Trophoblast cell (in vitro differentiated cells and primary cell): ENCODE data around the gene LRRC72.

Source experiments
- DNase-seq, 2 donors: peaks; one replicate each; pipeline ENCODE4 v3.0.0-alpha.2; 2016
- H2AFZ ChIP-seq: 2 replicates; pipeline ENCODE4 v1.6.1; 2013; ENCODE audit warnings: low read length, moderate library complexity, mild to moderate bottlenecking; ENCODE audit not compliant: insufficient read depth, poor library complexity
- H2AK5ac ChIP-seq: 2 replicates; pipeline ENCODE4 v1.6.1; 2013; ENCODE audit warnings: mild to moderate bottlenecking, low read length
- H2BK120ac ChIP-seq: 2 replicates; pipeline ENCODE4 v1.6.1; 2013; ENCODE audit warnings: low read length, mild to moderate bottlenecking, moderate library complexity; ENCODE audit not compliant: insufficient read depth, poor library complexity
- H2BK12ac ChIP-seq: 2 replicates; pipeline ENCODE4 v1.6.1; 2013; ENCODE audit warnings: mild to moderate bottlenecking, low read length, moderate library complexity
- H2BK5ac ChIP-seq: 2 replicates; pipeline ENCODE4 v1.6.1; 2013; ENCODE audit warnings: low read length, low read depth, moderate library complexity, mild to moderate bottlenecking; ENCODE audit not compliant: poor library complexity
- H3K14ac ChIP-seq: 2 replicates; pipeline ENCODE4 v1.6.1; 2013; ENCODE audit warnings: mild to moderate bottlenecking, low read length
- H3K18ac ChIP-seq: 2 replicates; pipeline ENCODE4 v1.6.1; 2013; ENCODE audit warnings: mild to moderate bottlenecking, low read length
- H3K23ac ChIP-seq: 2 replicates; pipeline ENCODE4 v1.6.1; 2013; ENCODE audit warnings: low read length
- H3K27ac ChIP-seq: 2 replicates; pipeline ENCODE4 v1.5.1; 2013; ENCODE audit warnings: low read depth, mild to moderate bottlenecking, inconsistent platforms, low read length, moderate library complexity
- H3K27me3 ChIP-seq: 2 replicates; pipeline ENCODE4 v1.6.1; 2013; ENCODE audit warnings: inconsistent platforms, mild to moderate bottlenecking, low read length, moderate library complexity; ENCODE audit not compliant: insufficient read depth
- H3K36me3 ChIP-seq, 2 experiments: 1 replicate in 1 of 2; 2 replicates in 1 of 2; pipeline ENCODE4 v1.6.1; 2013; ENCODE audit warnings: low read length in 2 of 2, mild to moderate bottlenecking in 2 of 2, moderate library complexity in 1 of 2; ENCODE audit not compliant: insufficient read depth in 2 of 2, control insufficient read depth in 1 of 2
- H3K4ac ChIP-seq: 2 replicates; pipeline ENCODE4 v1.6.1; 2013; ENCODE audit warnings: low read depth, mild to moderate bottlenecking, low read length, moderate library complexity
- H3K4me1 ChIP-seq, 2 experiments: 1 replicate in 1 of 2; 2 replicates in 1 of 2; pipeline ENCODE4 v1.6.1; 2013; ENCODE audit warnings: low read length in 2 of 2, mild to moderate bottlenecking in 2 of 2, moderate library complexity in 1 of 2; ENCODE audit not compliant: insufficient read depth in 2 of 2, control insufficient read depth in 1 of 2
- H3K4me2 ChIP-seq: 2 replicates; pipeline ENCODE4 v1.6.1; 2013; ENCODE audit warnings: inconsistent platforms, mild to moderate bottlenecking, low read length, moderate library complexity
- H3K4me3 ChIP-seq: 2 replicates; pipeline ENCODE4 v1.5.1; 2013; ENCODE audit warnings: mild to moderate bottlenecking, low read depth, low read length, inconsistent platforms
- H3K79me1 ChIP-seq: one replicate; pipeline ENCODE4 v1.6.1; 2013; ENCODE audit warnings: low read length
- H3K79me2 ChIP-seq: 2 replicates; pipeline ENCODE4 v1.6.1; 2013; ENCODE audit warnings: low read length, mild to moderate bottlenecking; ENCODE audit not compliant: control insufficient read depth, insufficient read depth, poor library complexity
- H3K9ac ChIP-seq: 2 replicates; pipeline ENCODE4 v1.6.1; 2013; ENCODE audit warnings: mild to moderate bottlenecking, low read length
- H3K9me3 ChIP-seq: 2 replicates; pipeline ENCODE4 v1.6.1; 2013; ENCODE audit warnings: low read depth, mild to moderate bottlenecking, control low read depth, inconsistent platforms, low read length; ENCODE audit not compliant: insufficient read depth
- H4K12ac ChIP-seq: 2 replicates; pipeline ENCODE4 v1.6.1; 2013; ENCODE audit warnings: low read depth, mild to moderate bottlenecking, low read length, moderate library complexity
- H4K8ac ChIP-seq: 2 replicates; pipeline ENCODE4 v1.6.1; 2013; ENCODE audit warnings: low read depth, mild to moderate bottlenecking, low read length, moderate library complexity
- H4K91ac ChIP-seq: one replicate; pipeline ENCODE4 v1.6.1; 2013; ENCODE audit warnings: low read depth, mild to moderate bottlenecking, low read length, moderate library complexity
- WGBS: extraction: QIAGEN DNeasy Blood & Tissue Kit; methylation state at CpG from one replicate; pipeline ENCODE4 v1.1.7; 2013; ENCODE audit warnings: missing lambda C conversion rate; ENCODE audit not compliant: insufficient read length, insufficient coverage; ENCODE audit errors: extremely low coverage; 5-methylcytosine and 5-hydroxymethylcytosine counted together

LRRC72 gene

GRCh38 chr7:16590424-16590823 is 63.8 kb downstream of the LRRC72 start:
- H3K9ac ChIP-seq = no peak overlapping the region
- H3K79me2 ChIP-seq = no peaks in the 10 kb centered on the region
- H4K8ac ChIP-seq = no peak overlapping the region
- H3K27me3 ChIP-seq = no peaks in the 10 kb centered on the region
- H3K4me2 ChIP-seq = no peak overlapping the region
- no peak overlapping the region for H4K91ac ChIP-seq
- no peaks in the 10 kb centered on the region for H3K36me3 ChIP-seq
- no peak overlapping the region for H4K12ac ChIP-seq
- H2BK12ac ChIP-seq = no peak overlapping the region
- H3K27ac ChIP-seq = no peak overlapping the region
- DNase-seq = no peak
- H3K4ac ChIP-seq = no peak overlapping the region
- H3K4me3 ChIP-seq = no peak overlapping the region
- WGBS = no CpG with 5 or more reads among the region's 1 CpG
- no peaks in the 10 kb centered on the region for H3K9me3 ChIP-seq
- H3K14ac ChIP-seq = no peak overlapping the region
- H3K23ac ChIP-seq = no peak overlapping the region
- no peak overlapping the region for H2AFZ ChIP-seq
- no peak overlapping the region for H2BK120ac ChIP-seq
- no peak overlapping the region for H2BK5ac ChIP-seq
- H3K79me1 ChIP-seq = no peaks in the 10 kb centered on the region
- H3K4me1 ChIP-seq = peaks cover 2 to 4% of the 10 kb centered on the region in 2 experiments
- H3K18ac ChIP-seq = no peak overlapping the region
- no peak overlapping the region for H2AK5ac ChIP-seq

- no peaks in the 10 kb centered on the region for H3K9me3 ChIP-seq
- H4K91ac ChIP-seq = no peak overlapping the region
- no peaks in the 10 kb centered on the region for H3K36me3 ChIP-seq
- H3K4me1 ChIP-seq = peaks cover 2 to 4% of the 10 kb centered on the region in 2 experiments
- no peak overlapping the region for H2BK120ac ChIP-seq
- H4K12ac ChIP-seq = no peak overlapping the region
- no peak overlapping the region for H3K23ac ChIP-seq
- H3K4me3 ChIP-seq = no peak overlapping the region
- no peak overlapping the region for H4K8ac ChIP-seq
- no peak overlapping the region for H2AK5ac ChIP-seq
- H2BK12ac ChIP-seq = no peak overlapping the region
- no peaks in the 10 kb centered on the region for H3K79me2 ChIP-seq
- no peak overlapping the region for H3K27ac ChIP-seq
- H3K9ac ChIP-seq = no peak overlapping the region
- WGBS = no CpG with 5 or more reads among the region's 3 CpGs
- H2BK5ac ChIP-seq = no peak overlapping the region
- H3K18ac ChIP-seq = no peak overlapping the region
- H3K79me1 ChIP-seq = no peaks in the 10 kb centered on the region
- DNase-seq = no peak
- no peak overlapping the region for H3K4me2 ChIP-seq
- no peak overlapping the region for H3K14ac ChIP-seq
- no peak overlapping the region for H2AFZ ChIP-seq
- no peaks in the 10 kb centered on the region for H3K27me3 ChIP-seq
- H3K4ac ChIP-seq = no peak overlapping the region
Measured at GRCh38 chr7:16592395-16592794, 65.8 kb downstream of the LRRC72 start.

- H2AFZ ChIP-seq = no peak overlapping the region
- no peak overlapping the region for H2BK5ac ChIP-seq
- no peak overlapping the region for H2BK120ac ChIP-seq
- no peak overlapping the region for H4K91ac ChIP-seq
- no peaks in the 10 kb centered on the region for H3K79me2 ChIP-seq
- H3K9ac ChIP-seq = no peak overlapping the region
- H3K27ac ChIP-seq = no peak overlapping the region
- peaks cover 3% of the 10 kb centered on the region in 2 experiments for H3K36me3 ChIP-seq
- no peak overlapping the region for H3K4me3 ChIP-seq
- H3K4me1 ChIP-seq = peaks cover 2 to 6% of the 10 kb centered on the region in 2 experiments
- H3K27me3 ChIP-seq = no peaks in the 10 kb centered on the region
- H2BK12ac ChIP-seq = no peak overlapping the region
- no peak overlapping the region for H2AK5ac ChIP-seq
- no peak overlapping the region for H3K4me2 ChIP-seq
- H3K79me1 ChIP-seq = no peaks in the 10 kb centered on the region
- H3K18ac ChIP-seq = no peak overlapping the region
- H3K4ac ChIP-seq = no peak overlapping the region
- DNase-seq = no peak
- H3K23ac ChIP-seq = no peak overlapping the region
- no peak overlapping the region for H3K14ac ChIP-seq
- no peak overlapping the region for H4K8ac ChIP-seq
- H4K12ac ChIP-seq = no peak overlapping the region
- peaks cover 2% of the 10 kb centered on the region for H3K9me3 ChIP-seq
Measured at GRCh38 chr7:16594061-16594460, 67.4 kb downstream of the LRRC72 start.

- H4K8ac ChIP-seq = no peak overlapping the region
- H3K4me1 ChIP-seq = peaks cover 2 to 6% of the 10 kb centered on the region in 2 experiments
- no peak overlapping the region for H2AK5ac ChIP-seq
- H3K14ac ChIP-seq = no peak overlapping the region
- H3K4ac ChIP-seq = no peak overlapping the region
- no peak overlapping the region for H2BK120ac ChIP-seq
- no CpG with 5 or more reads among the region's 1 CpG for WGBS
- no peak overlapping the region for H4K12ac ChIP-seq
- H3K27me3 ChIP-seq = no peaks in the 10 kb centered on the region
- H3K79me2 ChIP-seq = no peaks in the 10 kb centered on the region
- no peak overlapping the region for H3K4me2 ChIP-seq
- no peak overlapping the region for H3K27ac ChIP-seq
- H3K4me3 ChIP-seq = no peak overlapping the region
- H4K91ac ChIP-seq = no peak overlapping the region
- H3K9me3 ChIP-seq = peaks cover 2% of the 10 kb centered on the region
- H3K36me3 ChIP-seq = peaks cover 3 to 6% of the 10 kb centered on the region in 2 experiments
- H3K79me1 ChIP-seq = no peaks in the 10 kb centered on the region
- H2BK5ac ChIP-seq = no peak overlapping the region
- no peak overlapping the region for H2AFZ ChIP-seq
- DNase-seq = no peak
- no peak overlapping the region for H3K18ac ChIP-seq
- H3K23ac ChIP-seq = no peak overlapping the region
- H2BK12ac ChIP-seq = no peak overlapping the region
- H3K9ac ChIP-seq = no peak overlapping the region
Measured at GRCh38 chr7:16594676-16595075, 68.1 kb downstream of the LRRC72 start.
